Thoracic aorta (tissue), 2 donors: ENCODE data around the gene FAM240A. TPM values are rescaled to one million over a fixed set of nuclear protein-coding genes. Genes with fewer than 3 reads are reported as not detected.

Experiments used
- ATAC-seq: fragments of 150-250 bp; one replicate; pipeline ENCODE4 v1.8.0; 2017; ENCODE audit warnings: low read depth; ENCODE audit not compliant: insufficient number of reproducible peaks, low FRiP score
- DNase-seq: peaks from one replicate; pipeline ENCODE4 v3.0.0-alpha.2; 2020; ENCODE audit warnings: low spot score
- H3K27ac ChIP-seq, 2 donors: fragments of 200-600 bp; sonication (generic); 1 replicate in 1 of 2; 2 replicates in 1 of 2; pipeline ENCODE4 v1.5.1; 2016; ENCODE audit warnings: mild to moderate bottlenecking in 2 of 2, moderate library complexity in 2 of 2
- H3K27me3 ChIP-seq: fragments of 200-600 bp; sonication (generic); replicated peaks from 2 replicates; pipeline ENCODE4 v1.6.0; 2016; ENCODE audit warnings: mild to moderate bottlenecking; ENCODE audit not compliant: insufficient read depth
- H3K36me3 ChIP-seq: fragments of 200-600 bp; sonication (generic); one replicate; pipeline ENCODE4 v1.5.1; 2016
- H3K4me1 ChIP-seq, 2 donors: fragments of 200-600 bp; sonication (generic); 1 replicate in 1 of 2; 2 replicates in 1 of 2; pipeline versions ENCODE4 v1.5.1 to v1.6.0; 2016; ENCODE audit warnings: low read depth in 2 of 2, mild to moderate bottlenecking in 1 of 2; ENCODE audit not compliant: control insufficient read depth in 1 of 2
- H3K4me3 ChIP-seq: fragments of 200-600 bp; sonication (generic); 2 replicates; pipeline ENCODE4 v1.5.1; 2016; ENCODE audit warnings: mild to moderate bottlenecking
- H3K9me3 ChIP-seq: fragments of 200-600 bp; sonication (generic); 2 replicates; pipeline ENCODE4 v1.5.1; 2016
- CTCF ChIP-seq: fragments of 200-600 bp; sonication (generic); IDR thresholded peaks from one replicate; pipeline ENCODE4 v1.5.1; 2019; ENCODE audit warnings: antibody characterized with exemption
- total RNA-seq, 2 donors: library from RNA; depleted of rRNA; stranded (reverse); fragments of >200 nt; gene quantifications; one replicate each; pipeline versions ENCODE4 v1.1.0 to v1.2.3, GENCODE V29; 2016

The FAM240A gene
- total RNA-seq, 2 donors from 2014 or later = not detected

GRCh38 chr3:46663591-46664135 lies 51.3 kb downstream of the FAM240A start:
- no peak overlapping the region for H3K27ac ChIP-seq
- no peaks in the 10 kb centered on the region for H3K27me3 ChIP-seq
- TF ChIP-seq CTCF = no peak
- H3K4me3 ChIP-seq = no peak overlapping the region
- H3K4me1 ChIP-seq = peaks cover 0 to 4% of the 10 kb centered on the region in 2 donors
- DNase-seq (no peak), ATAC-seq (no peak)
- H3K9me3 ChIP-seq = no peaks in the 10 kb centered on the region
- no peaks in the 10 kb centered on the region for H3K36me3 ChIP-seq

GRCh38 chr3:46664188-46664970 lies 52.1 kb downstream of the FAM240A start:
- Histone ChIP-seq H3K36me3 (no peaks in the 10 kb centered on the region), H3K27ac (no peak overlapping the region), H3K4me3 (no peak overlapping the region), H3K27me3 (no peaks in the 10 kb centered on the region), H3K4me1 (peaks cover 0 to 4% of the 10 kb centered on the region in 2 donors), H3K9me3 (no peaks in the 10 kb centered on the region)
- no peak for TF ChIP-seq CTCF
- DNase-seq (no peak), ATAC-seq (no peak)

GRCh38 chr3:46664971-46665762 lies 52.8 kb downstream of the FAM240A start:
- DNase-seq (no peak), ATAC-seq (no peak)
- no peak for TF ChIP-seq CTCF
- Histone ChIP-seq H3K27me3 (no peaks in the 10 kb centered on the region), H3K9me3 (no peaks in the 10 kb centered on the region), H3K27ac (no peak overlapping the region), H3K36me3 (no peaks in the 10 kb centered on the region), H3K4me3 (no peak overlapping the region), H3K4me1 (peaks cover 0 to 4% of the 10 kb centered on the region in 2 donors)

GRCh38 chr3:46665763-46666452 lies 53.6 kb downstream of the FAM240A start:
- H3K27ac ChIP-seq = no peak overlapping the region
- TF ChIP-seq CTCF = no peak
- no peaks in the 10 kb centered on the region for H3K36me3 ChIP-seq
- H3K4me1 ChIP-seq = peaks cover 0 to 4% of the 10 kb centered on the region in 2 donors
- ATAC-seq = no peak
- H3K9me3 ChIP-seq = no peaks in the 10 kb centered on the region
- DNase-seq = no peak
- H3K27me3 ChIP-seq = no peaks in the 10 kb centered on the region
- H3K4me3 ChIP-seq = no peak overlapping the region

- no peaks in the 10 kb centered on the region for H3K36me3 ChIP-seq
- DNase-seq (no peak), ATAC-seq (no peak)
- H3K27ac ChIP-seq = no peak overlapping the region
- H3K4me3 ChIP-seq = no peak overlapping the region
- H3K9me3 ChIP-seq = no peaks in the 10 kb centered on the region
- TF ChIP-seq CTCF = no peak
- peaks cover 0 to 4% of the 10 kb centered on the region in 2 donors for H3K4me1 ChIP-seq
- H3K27me3 ChIP-seq = no peaks in the 10 kb centered on the region
These were observed 54.1 kb downstream of the FAM240A start for GRCh38 chr3:46666453-46666845.
